G401 (cell line): ENCODE results near the gene SP4. TPM values are rescaled to one million over a fixed set of nuclear protein-coding genes. Genes with fewer than 3 reads are reported as not detected.

Source experiments
- DNase-seq: peaks from one replicate; pipeline ENCODE4 v3.0.0-alpha.2; 2015; ENCODE audit warnings: low spot score
- in situ Hi-C: cut with HindIII; loops from 2 replicates; pipeline ENCODE4 v1.10.0; 2016; ENCODE audit warnings: low sequenced_read_pairs, mixed read lengths
- total RNA-seq: library from RNA; depleted of rRNA; stranded (reverse); fragments of >200 nt; shearing (Covaris generic); gene quantifications from 2 replicates; pipeline ENCODE4 v1.2.3, GENCODE V29; 2014; rRNA removed

Gene SP4
- total RNA-seq, 1 experiment from 2014 or later = 13.8 TPM

GRCh38 chr7:21562385-21562784, 134.5 kb downstream of the SP4 start:
- no peak for DNase-seq
- in situ Hi-C loops = no loop called here

Other genes with a start within 250 kb of the SP4 start
- gene DNAH11, start 115.0 kb downstream of the SP4 start, total RNA-seq = 0.43 and 3.4 TPM in 2 replicates